ENCODE measurements around the gene KRTAP1-4.

The KRTAP1-4 gene

GRCh38 chr17:41012326-41013120 lies 17.5 kb downstream of the KRTAP1-4 start:
- no peak for TF ChIP-seq CTCF (IDR thresholded peaks at IDR 0.05; ENCODE audit: low read length, missing control alignments)
- no peak for DNase-seq (ENCODE audit: low read depth)
- H3K4me3 ChIP-seq (replicated peaks; ENCODE audit: low read depth, low read length) = no peak overlapping the region

GRCh38 chr17:41010441-41010840 lies 19.6 kb downstream of the KRTAP1-4 start:
- TF ChIP-seq CTCF (IDR thresholded peaks at IDR 0.05; ENCODE audit: low read length, missing control alignments) = no peak
- DNase-seq (ENCODE audit: low read depth) = no peak
- no peak overlapping the region for H3K4me3 ChIP-seq (replicated peaks; ENCODE audit: low read depth, low read length)

- no peak for DNase-seq (ENCODE audit: low read depth)
- no peak for TF ChIP-seq CTCF (IDR thresholded peaks at IDR 0.05; ENCODE audit: low read length, missing control alignments)
- no peak overlapping the region for H3K4me3 ChIP-seq (replicated peaks; ENCODE audit: low read depth, low read length)
Observed at GRCh38 chr17:41009936-41010335, 20.1 kb downstream of the KRTAP1-4 start.

- DNase-seq (ENCODE audit: low read depth) = no peak
- no peak overlapping the region for H3K4me3 ChIP-seq (replicated peaks; ENCODE audit: low read depth, low read length)
- no peak for TF ChIP-seq CTCF (IDR thresholded peaks at IDR 0.05; ENCODE audit: low read length, missing control alignments)
Observed at GRCh38 chr17:41009301-41009760, 20.7 kb downstream of the KRTAP1-4 start.

- DNase-seq (ENCODE audit: low read depth) = no peak
- no peak within 1 kb of the TSS for H3K4me3 ChIP-seq (replicated peaks; ENCODE audit: low read depth, low read length)
- no peak for TF ChIP-seq CTCF (IDR thresholded peaks at IDR 0.05; ENCODE audit: low read length, missing control alignments)
Observed at GRCh38 chr17:41008811-41009210, 21.2 kb downstream of the KRTAP1-4 start, which contains the start of gene KRTAP3-1. Gene KRTAP3-1 (minus strand): TSS chr17:41009128. CDS start chr17:41009074, 54 bp downstream.

- no peak for TF ChIP-seq CTCF (IDR thresholded peaks at IDR 0.05; ENCODE audit: low read length, missing control alignments)
- no peak overlapping the region for H3K4me3 ChIP-seq (replicated peaks; ENCODE audit: low read depth, low read length)
- DNase-seq (ENCODE audit: low read depth) = no peak
Observed at GRCh38 chr17:41004397-41004796, 25.6 kb downstream of the KRTAP1-4 start.

GRCh38 chr17:41003926-41004325 lies 26.1 kb downstream of the KRTAP1-4 start:
- no peak overlapping the region for H3K4me3 ChIP-seq (replicated peaks; ENCODE audit: low read depth, low read length)
- no peak for TF ChIP-seq CTCF (IDR thresholded peaks at IDR 0.05; ENCODE audit: low read length, missing control alignments)

More at GRCh38 chr17:41003926-41004325, 26.1 kb downstream of the KRTAP1-4 start:
- DNase-seq (ENCODE audit: low read depth) = no peak
